ENCODE measurements around the gene RAC2.

- no peak for TF ChIP-seq POLR2AphosphoS5 (IDR thresholded peaks at IDR 0.05)
- no peak for TF ChIP-seq CTCF (IDR thresholded peaks at IDR 0.05)
- no peak for TF ChIP-seq POLR2A (IDR thresholded peaks at IDR 0.05)
Measured at GRCh38 chr22:37179126-37179470, 65.0 kb downstream of the RAC2 start.
